Measurements from ENCODE around the gene BEND7.
"Not testable (repeated sequence)": the region's sequence is repeated elsewhere in the genome, so short reads cannot be mapped to it uniquely, and the experiment has no call there.

Gene BEND7

DNA sequence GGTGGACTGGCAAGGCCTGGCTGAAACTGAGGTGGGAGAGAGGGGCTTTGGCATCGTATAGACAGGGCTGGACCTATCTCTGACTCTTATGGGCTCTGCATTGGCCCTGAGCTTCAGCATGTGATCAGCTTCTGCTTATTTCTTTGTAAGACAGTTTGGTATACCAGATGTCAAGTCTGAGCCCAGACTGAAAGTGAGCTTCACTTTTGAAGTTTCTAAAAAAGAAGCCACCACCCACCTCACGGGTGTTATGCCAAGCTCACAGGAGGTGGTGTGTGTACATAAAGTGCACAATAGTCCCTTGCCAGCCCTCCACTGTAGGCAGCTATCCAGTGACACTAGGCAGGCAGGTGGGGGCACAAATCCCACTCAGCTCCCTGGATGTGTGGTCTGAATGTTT is 112.1 kb downstream of the BEND7 start:
- DNase-seq = no peak

DNA sequence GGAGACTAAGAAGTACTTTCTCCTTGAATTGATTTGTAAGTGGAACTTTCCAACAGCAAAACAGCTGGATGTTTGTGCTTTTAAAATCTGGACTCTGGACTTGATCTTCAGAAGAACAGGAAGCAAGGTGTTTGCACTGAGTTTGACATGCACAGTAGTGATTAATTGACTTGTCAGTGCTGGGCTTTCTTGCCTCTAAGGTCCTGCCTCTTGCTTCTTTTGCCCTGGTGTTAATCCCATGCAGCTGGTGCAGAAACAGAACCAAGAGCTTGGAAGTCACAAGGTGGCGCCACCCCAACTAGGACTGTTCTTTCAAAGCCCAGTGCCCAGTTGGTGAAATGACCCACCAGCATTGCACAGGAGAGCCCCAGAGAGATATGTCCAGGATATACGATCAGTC is 114.0 kb downstream of the BEND7 start:
- no peak for DNase-seq

DNA sequence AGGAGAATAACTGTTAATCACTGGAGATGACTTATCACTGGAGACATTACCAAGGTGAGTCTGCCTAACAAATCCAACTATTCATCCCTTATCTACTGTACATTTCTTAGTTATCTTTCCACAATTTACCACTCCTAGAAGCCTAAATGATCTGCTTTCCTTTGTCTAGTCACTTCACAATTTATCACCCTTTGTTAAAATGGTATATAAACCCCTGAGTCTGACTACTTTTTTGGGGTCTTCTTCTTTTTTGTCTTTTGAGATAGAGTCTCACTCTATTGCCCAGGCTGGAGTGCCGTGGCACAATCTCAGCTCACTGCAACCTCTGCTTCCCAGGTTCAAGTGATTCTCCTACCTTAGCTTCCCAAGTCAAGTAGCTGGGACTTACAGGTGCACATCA is 114.7 kb downstream of the BEND7 start:
- DNase-seq = no peak

DNA sequence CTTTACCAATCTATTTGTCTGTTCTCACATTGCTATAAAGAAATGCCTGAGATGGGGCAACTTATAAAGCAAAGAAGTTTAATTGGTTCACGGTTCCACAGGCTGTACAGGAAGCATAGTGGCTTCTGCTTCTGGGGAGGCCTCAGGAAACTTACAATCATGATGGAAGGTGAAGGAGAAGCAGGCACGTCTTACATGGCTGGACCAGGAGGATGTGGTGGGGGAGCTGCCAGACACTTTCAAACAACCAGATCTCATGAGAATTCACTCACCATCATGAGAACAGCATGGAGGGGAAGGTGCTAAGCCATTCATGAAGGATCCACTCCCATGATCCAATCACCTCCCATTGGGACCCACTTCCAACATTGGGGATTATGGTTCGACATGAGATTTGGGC is 115.9 kb downstream of the BEND7 start:
- no peak for DNase-seq

DNA sequence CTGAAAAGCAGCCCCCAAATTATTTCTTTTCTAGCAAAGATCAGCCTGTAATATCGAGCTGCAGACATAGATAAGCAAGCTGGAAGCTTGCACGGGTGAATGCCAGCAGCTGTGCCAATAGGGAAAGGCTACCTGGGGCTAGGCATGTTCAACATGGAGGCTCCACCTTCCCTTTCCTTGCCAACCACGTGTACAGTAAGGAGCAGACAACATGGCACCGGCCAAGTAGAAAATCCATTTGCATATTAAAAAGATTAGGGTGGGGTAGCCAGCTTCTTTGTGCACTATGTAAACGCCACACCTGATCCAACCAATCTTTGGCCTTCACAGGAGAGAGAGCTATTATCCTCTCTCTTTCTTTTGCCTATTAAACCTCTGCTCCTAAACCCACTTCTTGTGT is 124.0 kb downstream of the BEND7 start:
- DNase-seq = no peak

DNA sequence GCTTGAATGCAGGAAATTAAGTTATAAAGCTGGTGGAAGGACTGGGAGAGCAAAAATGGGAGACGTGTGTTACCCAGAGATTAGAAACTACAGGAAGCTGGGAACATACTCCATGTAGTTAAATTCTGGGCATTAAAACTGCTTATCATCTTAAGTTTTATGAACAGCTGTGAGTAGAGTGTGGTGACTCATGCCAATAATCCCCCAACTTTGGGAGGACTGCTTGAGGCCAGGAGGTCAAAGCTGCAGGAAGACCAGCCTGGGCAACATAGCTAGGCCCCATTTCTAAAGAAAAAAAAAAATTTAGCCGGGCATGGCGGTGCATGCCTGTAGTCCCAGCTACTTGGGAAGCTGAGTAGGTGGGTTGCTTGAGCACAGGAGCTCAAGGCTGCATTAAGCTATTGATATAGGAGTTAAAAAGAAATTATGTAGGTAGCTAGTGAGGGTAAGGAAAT is 124.5 kb downstream of the BEND7 start:
- no peak for DNase-seq

DNA sequence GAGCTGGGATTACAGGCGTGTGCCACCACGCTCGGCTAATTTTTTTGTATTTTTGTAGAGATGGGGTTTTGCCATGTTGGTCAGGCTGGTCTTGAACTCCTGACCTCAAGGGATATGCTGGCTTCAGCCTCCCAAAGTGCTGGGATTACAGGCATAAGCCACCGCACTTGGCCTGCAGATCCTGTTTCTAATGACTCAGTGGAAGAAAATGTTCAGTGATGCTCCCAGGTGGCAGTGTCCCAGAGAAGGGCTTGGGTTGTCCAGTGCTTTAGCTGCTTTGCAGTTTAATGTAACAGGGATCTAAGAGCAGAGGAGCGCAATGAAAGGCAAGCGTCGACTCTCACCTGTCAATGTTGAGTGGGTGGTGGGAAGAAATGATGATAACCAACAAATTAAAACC is 125.4 kb downstream of the BEND7 start:
- DNase-seq = not testable (repeated sequence)

DNA sequence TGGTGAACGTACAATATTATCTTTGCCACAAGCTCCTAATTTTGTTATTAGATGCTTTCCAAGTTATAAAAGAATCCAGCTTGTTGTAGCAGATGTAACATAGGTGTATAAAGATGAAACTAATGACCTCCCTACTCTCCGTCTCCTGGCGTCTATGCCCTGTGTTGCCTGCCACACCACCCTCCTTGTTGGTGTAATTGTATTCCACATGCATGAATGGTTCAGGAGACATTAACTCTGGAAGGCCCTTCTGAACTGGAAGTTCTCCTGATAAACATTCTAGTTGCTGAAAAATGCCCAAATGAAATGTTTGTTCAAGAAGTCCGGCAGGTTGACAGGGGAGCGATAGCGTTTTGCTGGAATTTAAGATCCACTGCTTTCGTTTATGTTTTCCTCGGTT is 126.8 kb downstream of the BEND7 start:
- no peak for DNase-seq

DNA sequence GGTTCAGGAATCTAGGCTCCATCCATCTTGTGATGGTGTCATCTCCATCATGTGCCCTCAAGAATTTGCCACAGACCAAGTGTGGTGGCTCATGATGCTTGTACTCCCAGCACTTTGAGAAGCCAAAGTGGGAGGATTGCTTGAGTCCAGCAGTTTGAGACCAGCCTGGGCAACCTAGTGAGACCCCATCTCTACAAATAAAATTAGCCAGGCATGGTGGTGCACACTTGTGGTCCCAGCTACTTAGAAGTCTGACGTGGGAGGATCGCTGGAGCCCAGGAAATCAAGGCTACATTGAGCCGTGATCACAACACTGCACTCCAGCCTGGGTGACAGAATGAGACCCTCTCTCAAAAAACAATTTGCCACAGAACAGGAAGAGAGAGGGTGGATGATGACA is 127.7 kb downstream of the BEND7 start:
- DNase-seq = no peak

DNA sequence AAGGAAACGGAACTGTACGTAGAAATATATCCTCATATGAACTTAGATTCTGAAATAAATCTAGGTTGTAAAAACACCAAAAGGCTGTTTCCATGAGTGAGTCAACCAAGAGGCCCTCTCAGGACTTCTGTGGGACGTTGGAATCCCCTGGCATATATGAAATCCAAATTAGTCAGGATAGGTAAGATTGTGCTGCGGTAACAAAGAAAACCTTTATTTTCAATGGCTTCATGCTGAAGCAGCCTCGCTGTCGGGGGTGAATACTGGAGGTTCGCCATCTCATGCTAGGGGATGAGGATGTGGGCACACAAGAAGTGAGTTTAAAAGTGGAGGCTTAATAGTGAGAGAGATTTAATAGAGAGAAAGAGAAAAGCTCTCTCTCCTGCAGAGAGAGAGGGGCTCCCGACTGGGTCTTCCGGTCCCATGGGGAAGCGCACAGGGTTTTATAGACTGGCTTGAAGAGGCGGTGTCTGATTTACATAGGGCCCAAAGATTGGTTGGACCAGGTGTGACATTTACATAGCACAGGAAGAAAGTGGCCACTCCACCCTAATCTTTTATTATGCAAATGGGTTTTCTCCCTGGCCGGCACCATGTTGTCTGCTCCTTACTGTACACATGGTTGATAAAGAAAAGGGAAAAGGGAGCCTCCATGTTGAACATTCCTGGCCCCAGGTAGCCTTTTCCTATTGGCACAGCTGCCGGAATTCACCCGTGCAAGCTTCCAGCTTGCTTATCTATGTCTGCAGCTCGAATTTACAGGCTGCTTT is 128.4 kb downstream of the BEND7 start:
- no peak for DNase-seq

DNA sequence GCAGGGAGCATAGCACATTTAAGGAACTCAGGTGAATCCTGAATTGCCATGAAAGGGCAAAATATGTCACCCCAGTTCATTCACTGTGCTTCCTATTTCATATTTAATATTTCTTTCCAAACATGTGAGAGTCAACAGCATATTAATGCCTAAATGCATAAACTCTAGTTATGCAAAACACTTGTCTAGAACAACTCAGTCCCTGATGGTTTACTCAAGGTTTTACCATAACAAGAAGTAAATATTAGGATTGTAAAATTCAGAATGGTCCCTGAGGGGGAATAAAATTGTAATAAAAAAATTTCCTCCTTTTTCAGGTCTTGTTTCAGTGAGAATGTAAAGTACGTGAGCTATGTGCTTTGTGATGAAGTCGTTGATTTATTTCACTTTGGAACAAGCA is 129.1 kb downstream of the BEND7 start:
- no peak for DNase-seq

DNA sequence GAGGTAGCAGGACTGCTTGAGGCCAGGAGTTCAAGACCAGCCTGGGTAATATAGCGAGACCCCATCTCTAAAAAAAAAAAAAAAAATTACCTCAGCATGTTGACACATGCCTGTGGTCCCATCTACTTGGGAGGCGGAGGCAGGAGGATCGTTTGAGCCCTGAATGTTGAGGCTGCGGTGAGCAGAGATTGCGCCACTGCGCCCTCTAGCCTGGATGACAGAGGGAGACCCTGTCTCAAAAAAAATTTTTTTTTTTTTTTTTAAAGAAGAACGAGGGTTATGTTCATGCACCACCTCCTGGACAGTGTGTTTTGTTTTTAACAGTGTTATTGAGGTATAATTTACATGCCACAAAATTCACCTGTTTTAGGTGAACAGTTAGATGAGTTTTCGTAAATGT is 129.6 kb downstream of the BEND7 start:
- DNase-seq = no peak

DNA sequence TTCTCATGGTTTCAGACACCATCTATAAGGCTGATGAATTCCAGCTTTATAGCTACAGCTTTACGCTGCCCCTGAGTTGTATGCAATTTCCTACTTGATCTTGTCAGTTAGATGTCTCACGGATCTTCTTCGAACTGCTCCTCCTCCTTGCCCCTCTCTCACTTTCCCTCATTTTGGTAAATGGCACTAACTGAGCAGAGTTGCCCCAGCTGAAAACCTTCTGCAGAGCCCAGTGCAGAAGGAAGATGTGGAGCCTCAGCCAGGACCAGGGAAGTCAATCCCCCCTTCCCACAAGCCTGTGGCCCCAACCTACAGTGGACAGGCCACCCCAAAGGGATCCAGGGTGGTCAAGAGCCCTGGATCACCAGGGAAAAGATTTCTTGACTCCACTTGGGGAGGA is 131.8 kb downstream of the BEND7 start:
- DNase-seq = no peak

DNA sequence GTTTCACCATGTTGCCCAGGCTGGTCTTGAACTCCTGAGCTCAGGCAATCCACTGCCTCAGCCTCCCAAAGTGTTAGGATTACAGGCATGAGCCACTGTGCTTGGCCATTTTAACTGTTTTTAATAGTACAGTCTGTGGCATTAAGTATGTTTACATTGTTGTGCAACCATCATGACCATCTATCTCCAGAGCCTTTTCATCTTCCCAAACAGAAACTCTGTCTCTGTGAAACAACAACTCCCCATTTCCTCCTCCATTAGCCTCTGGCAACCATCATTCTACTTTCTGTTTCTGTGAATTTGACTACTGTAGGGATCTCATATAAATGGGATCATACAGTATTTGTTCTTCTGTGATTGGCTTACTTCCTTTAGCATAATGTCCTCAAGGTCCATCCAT is 132.4 kb downstream of the BEND7 start:
- DNase-seq = no peak

DNA sequence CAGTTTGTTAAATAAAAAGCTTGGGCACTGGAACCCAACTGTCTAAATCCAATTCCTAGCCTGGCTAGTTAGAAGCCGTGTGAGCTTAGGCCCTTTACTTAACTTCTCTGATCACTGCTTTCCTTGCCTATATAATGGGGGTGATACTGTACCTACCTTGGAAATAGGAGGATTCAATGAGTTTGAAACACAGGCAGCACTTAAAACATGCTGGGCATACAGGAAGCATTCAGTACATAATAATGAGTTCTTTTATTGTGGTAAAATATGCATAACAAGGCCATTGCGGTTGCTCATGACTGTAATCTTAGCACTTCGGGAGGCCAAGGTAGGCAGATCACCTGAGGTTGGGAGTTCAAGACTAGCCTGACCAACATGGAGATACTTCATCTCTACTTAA is 133.3 kb downstream of the BEND7 start:
- no peak for DNase-seq

DNA sequence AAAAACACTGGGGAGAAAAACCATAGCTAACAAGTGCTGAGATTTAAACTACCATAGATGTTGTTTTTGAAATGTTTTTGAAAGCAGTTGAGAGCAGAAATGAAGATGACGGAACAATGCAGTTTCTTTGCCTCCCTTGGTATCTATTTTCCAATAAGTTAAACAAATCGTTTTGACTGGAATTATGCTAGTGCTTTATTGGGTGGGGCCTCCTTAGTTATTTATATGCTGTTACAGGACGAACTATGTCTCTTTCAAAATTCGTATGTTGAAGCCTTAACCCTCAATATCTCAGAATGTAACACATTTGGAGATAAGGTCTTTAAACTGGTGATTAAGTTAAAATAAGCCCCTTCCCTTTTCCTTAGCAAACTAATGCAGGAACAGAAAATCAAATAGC is 135.2 kb downstream of the BEND7 start:
- DNase-seq = no peak

DNA sequence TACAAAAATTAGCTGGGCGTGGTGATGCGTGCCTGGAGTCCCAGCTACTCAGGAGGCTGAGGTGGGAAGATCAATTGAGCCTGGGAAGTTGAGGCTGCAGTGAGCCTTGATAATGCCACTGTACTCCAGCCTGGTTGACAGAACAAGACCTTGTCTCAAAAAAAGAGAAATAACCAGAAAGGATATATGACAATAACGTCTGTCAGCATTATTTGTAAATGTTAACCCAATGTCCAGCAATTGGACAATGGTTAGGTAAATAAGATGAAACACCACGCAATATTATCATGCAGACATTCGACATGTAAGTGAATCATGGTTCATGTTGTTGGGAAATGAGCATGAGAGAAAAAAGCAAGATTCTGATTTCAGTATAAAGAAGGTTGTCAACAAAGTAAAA is 136.1 kb downstream of the BEND7 start:
- no peak for DNase-seq
